Panc1 (cell line): Measurements from ENCODE around the gene EYS.

ENCODE experiments used
- CTCF ChIP-seq: fragments of 450-650 bp; IDR thresholded peaks from 2 replicates; pipeline ENCODE4 v1.5.1; 2017; ENCODE audit warnings: mild to moderate bottlenecking
- POLR2AphosphoS5 ChIP-seq: IDR thresholded peaks from 2 replicates; pipeline ENCODE4 v1.6.1; 2012; ENCODE audit warnings: mild to moderate bottlenecking, low read depth, low read length, moderate library complexity
- TF ChIP-seq, protein P1 (sequence below), 2 experiments: IDR thresholded peaks; 2 replicates each; pipeline ENCODE4 v1.6.1; 2011 to 2012; ENCODE audit warnings: low read depth in 2 of 2, control low read depth in 1 of 2, low read length in 1 of 2, mild to moderate bottlenecking in 1 of 2, moderate library complexity in 1 of 2; ENCODE audit not compliant: insufficient read depth in 1 of 2

- TF ChIP-seq POLR2AphosphoS5 (no peak), CTCF (no peak)
- TF ChIP-seq, protein P1, sequence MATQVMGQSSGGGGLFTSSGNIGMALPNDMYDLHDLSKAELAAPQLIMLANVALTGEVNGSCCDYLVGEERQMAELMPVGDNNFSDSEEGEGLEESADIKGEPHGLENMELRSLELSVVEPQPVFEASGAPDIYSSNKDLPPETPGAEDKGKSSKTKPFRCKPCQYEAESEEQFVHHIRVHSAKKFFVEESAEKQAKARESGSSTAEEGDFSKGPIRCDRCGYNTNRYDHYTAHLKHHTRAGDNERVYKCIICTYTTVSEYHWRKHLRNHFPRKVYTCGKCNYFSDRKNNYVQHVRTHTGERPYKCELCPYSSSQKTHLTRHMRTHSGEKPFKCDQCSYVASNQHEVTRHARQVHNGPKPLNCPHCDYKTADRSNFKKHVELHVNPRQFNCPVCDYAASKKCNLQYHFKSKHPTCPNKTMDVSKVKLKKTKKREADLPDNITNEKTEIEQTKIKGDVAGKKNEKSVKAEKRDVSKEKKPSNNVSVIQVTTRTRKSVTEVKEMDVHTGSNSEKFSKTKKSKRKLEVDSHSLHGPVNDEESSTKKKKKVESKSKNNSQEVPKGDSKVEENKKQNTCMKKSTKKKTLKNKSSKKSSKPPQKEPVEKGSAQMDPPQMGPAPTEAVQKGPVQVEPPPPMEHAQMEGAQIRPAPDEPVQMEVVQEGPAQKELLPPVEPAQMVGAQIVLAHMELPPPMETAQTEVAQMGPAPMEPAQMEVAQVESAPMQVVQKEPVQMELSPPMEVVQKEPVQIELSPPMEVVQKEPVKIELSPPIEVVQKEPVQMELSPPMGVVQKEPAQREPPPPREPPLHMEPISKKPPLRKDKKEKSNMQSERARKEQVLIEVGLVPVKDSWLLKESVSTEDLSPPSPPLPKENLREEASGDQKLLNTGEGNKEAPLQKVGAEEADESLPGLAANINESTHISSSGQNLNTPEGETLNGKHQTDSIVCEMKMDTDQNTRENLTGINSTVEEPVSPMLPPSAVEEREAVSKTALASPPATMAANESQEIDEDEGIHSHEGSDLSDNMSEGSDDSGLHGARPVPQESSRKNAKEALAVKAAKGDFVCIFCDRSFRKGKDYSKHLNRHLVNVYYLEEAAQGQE (IDR thresholded peaks at IDR 0.05; ENCODE audit: insufficient read depth in 1 of 2, low read depth in 2 of 2, low read length in 1 of 2): no peak
These were observed 993.0 kb downstream of the EYS start for GRCh38 chr6:64714073-64714472.
